ENCODE measurements around the gene KRT23.

KRT23 gene

GRCh38 chr17:40909351-40909750 is 28.1 kb downstream of the KRT23 start:
- DNase-seq (ENCODE audit: low read depth), result peak; percentile 93

- no peak for DNase-seq (ENCODE audit: low read depth)
Measured at GRCh38 chr17:40906613-40907012, 30.8 kb downstream of the KRT23 start.

GRCh38 chr17:40905370-40905769 is 32.1 kb downstream of the KRT23 start:
- no peak for DNase-seq (ENCODE audit: low read depth)

GRCh38 chr17:40903129-40903847 is 34.2 kb downstream of the KRT23 start:
- no peak for DNase-seq (ENCODE audit: low read depth)

- no peak for DNase-seq (ENCODE audit: low read depth)
Measured at GRCh38 chr17:40902498-40902897, 34.9 kb downstream of the KRT23 start.

DNA sequence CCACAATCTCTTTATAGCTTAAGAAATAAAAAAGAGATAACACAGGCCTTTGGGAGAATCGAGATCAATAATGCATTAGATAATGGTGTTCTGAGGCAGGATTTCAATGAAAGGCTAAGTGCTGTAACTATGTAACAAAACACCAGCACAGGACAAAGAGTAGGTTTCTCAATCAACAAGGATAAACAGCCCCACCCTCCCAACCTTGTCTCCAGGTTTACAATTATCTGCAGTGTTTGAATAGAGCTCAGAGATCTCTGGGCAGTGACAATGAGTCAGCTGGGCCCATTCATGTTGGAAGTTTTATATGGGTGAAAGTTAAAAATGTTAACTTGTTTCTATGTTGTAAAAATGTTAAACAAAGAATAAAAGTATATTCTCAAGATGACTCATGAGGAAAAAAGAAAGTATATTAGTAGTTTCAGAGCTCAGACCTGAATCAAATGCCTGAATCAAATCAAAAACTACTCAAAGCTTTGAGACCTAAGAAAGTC is 35.4 kb downstream of the KRT23 start:
- no peak for DNase-seq (ENCODE audit: low read depth)

DNA sequence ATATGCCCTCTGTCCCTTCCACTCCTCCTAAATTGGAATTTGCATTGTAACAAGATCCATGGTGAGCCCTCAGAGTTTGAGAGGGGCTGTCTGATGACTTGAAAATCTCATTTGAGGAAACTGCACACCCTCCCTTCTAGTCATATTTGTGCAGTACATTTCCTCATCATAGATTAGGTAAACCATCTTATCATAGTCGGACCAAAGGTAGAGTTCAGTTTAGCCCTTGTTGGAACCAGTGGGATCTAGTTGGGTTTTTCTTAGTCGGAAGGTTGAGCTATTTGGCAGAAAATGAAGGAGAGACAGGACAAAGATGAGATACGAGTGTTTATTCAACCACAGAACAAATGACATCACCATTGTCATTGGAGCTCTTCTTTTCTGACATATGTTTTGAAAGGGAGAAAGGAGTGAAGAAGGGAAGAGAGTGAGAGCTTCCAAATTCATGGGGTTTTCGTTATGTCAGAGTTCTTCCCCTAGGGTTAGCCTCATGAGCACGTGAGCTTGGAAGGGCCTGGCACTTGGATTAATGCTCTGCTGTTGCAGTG is 36.6 kb downstream of the KRT23 start:
- DNase-seq (ENCODE audit: low read depth), result no peak

GRCh38 chr17:40896916-40897455 is 40.5 kb downstream of the KRT23 start:
- DNase-seq (ENCODE audit: low read depth), result no peak

GRCh38 chr17:40895106-40895730 is 42.2 kb downstream of the KRT23 start:
- DNase-seq (ENCODE audit: low read depth), result no peak

GRCh38 chr17:40888196-40888720 is 49.2 kb downstream of the KRT23 start:
- DNase-seq (ENCODE audit: low read depth), result no peak

GRCh38 chr17:40886090-40886489 is 51.4 kb downstream of the KRT23 start:
- no peak for DNase-seq (ENCODE audit: low read depth)

GRCh38 chr17:40884708-40885512 is 52.5 kb downstream of the KRT23 start, which contains the start of gene KRT20:
KRT20 (minus strand) TSS chr17:40885242; CDS start chr17:40885185, 57 bp downstream.
- no peak for DNase-seq (ENCODE audit: low read depth)

GRCh38 chr17:40883626-40884334 is 53.7 kb downstream of the KRT23 start:
- no peak for DNase-seq (ENCODE audit: low read depth)

GRCh38 chr17:40883031-40883430 is 54.4 kb downstream of the KRT23 start:
- DNase-seq (ENCODE audit: low read depth), result no peak

GRCh38 chr17:40879026-40879425 is 58.4 kb downstream of the KRT23 start:
- DNase-seq (ENCODE audit: low read depth), result no peak

DNA sequence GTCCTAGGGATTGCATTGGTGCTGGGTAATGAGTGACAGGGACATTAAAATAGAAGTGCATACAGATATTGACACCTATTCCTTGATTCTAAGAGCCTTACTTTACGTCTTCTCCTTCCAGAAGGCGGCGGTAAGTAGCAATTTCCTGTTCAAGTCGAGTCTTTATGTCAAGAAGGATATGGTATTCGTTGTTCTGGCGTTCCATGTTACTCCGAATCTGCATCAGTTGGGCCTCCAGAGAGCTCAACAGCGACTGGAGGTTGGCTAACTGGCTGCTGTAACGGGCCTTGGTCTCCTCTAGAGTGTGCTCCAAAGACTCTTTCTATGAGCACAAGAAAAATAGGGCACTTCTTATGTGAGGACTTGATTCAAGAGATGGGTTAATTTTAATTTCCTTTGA is 59.4 kb downstream of the KRT23 start:
- DNase-seq (ENCODE audit: low read depth), result no peak

DNA sequence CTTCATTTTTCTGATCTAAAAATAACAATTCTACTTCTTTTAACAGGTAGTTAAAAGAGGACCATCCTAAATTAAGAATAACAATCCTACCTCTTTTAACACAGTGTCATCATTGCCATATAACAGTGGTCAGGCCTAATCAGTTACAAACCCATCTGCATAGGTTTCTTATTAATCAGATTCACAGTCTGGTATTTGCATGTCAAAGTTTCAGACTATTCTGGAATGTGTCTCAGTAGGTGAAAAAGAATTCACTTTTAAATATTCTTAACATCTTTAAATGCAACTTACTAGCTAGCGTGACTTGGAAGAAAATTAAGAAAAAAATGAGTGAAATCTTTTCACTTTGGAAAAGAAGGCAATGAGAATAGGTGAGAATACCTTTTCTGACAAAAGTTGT is 63.6 kb downstream of the KRT23 start:
- no peak for DNase-seq (ENCODE audit: low read depth)

- no peak for DNase-seq (ENCODE audit: low read depth)
Measured at GRCh38 chr17:40873255-40873654, 64.2 kb downstream of the KRT23 start.
